ENCODE results near the gene MYO16.

MYO16 gene

DNA sequence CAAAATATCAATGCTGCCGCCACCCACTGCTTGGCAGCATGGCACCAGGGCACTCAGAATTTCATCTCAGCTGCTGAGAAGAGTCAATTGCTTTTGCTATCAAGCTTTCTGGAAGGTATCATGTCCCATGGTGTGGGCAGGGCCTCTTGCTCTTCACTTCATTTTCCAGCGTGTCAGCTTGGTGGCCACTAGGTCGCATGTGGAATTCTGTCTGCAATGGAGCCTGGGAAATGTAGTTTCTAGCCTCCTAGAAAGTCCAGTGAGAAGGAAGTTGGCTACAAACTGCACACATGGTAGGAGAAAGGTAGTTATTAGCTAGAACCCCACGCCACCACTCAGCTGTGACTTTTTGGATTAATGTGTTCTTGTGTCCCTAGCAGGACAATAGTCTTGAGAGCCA lies 105.3 kb downstream of the MYO16 start:
- Histone ChIP-seq H3K36me3 (ENCODE audit: control insufficient read depth, insufficient read depth, low read length) (no peaks in the 10 kb centered on the region), H3K27me3 (ENCODE audit: control insufficient read depth, insufficient read depth, low read length) (no peaks in the 10 kb centered on the region), H3K27ac (ENCODE audit: low read depth, low read length) (no peak overlapping the region), H3K4me3 (ENCODE audit: low read depth, low read length) (no peak overlapping the region), H3K9ac (ENCODE audit: low read depth, low read length) (no peak overlapping the region), H3K9me3 (ENCODE audit: control insufficient read depth, insufficient read depth, low read length) (no peaks in the 10 kb centered on the region), H3K4me1 (ENCODE audit: control insufficient read depth, insufficient read depth, low read length) (no peaks in the 10 kb centered on the region)

DNA sequence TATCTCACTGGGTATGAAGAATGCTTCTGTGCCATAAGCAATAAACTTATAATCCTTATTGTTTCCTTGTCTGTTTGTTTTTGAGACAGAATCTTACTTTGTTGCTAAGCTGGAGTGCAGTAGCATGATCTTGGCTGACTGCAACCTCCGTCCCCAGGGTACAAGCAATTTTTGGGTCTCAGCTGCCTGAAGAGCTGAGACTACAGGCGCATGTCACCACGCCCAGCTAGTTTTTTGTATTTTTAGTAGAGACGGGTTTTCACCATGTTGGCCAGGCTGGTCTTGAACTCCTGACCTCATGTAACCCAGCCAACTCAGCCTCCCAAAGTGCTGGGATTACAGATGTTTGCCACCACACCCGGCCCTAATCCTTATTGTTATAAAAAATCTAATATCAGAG lies 112.5 kb downstream of the MYO16 start:
- Histone ChIP-seq H3K4me1 (ENCODE audit: control insufficient read depth, insufficient read depth, low read length) (peaks cover 11% of the 10 kb centered on the region; the same call in 1 of the 2 replicates), H3K9ac (ENCODE audit: low read depth, low read length) (no peak overlapping the region), H3K4me3 (ENCODE audit: low read depth, low read length) (no peak overlapping the region), H3K27me3 (ENCODE audit: control insufficient read depth, insufficient read depth, low read length) (no peaks in the 10 kb centered on the region), H3K36me3 (ENCODE audit: control insufficient read depth, insufficient read depth, low read length) (no peaks in the 10 kb centered on the region), H3K9me3 (ENCODE audit: control insufficient read depth, insufficient read depth, low read length) (peaks cover 19% of the 10 kb centered on the region), H3K27ac (ENCODE audit: low read depth, low read length) (no peak overlapping the region)

DNA sequence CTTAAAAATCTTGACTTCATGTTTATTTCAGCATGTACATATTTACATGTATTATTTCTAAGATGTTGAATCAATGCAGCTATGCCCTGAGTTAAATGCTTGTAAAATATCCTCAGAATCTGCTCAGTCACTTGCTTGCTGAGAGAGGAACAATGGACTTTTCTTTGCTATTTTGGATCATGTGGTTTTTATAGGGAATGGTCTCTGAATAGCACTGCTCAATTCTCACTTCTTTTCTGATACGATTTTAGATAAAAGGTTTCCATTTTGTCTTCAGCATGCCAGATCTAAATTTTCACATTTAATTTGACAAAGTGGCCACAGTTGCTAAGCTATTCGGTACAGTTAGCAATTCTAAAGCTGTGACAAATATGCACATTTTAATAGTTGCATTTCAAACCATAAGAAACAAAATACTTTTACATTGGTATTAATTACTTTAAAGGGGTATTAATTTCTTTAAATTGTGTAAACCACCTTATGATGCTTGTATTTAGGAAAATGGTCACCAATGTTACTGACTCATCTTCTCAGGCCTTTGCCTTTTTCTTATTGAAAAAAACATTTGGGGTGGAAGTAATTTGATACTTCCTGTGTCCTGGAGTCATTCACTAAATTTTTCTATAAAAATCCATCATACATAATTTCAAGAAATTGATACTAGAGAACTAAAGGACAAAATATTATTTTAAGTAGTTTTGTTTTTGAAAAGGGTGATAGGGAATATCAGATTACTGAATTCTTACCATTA lies 113.5 kb downstream of the MYO16 start:
- H3K9ac ChIP-seq (ENCODE audit: low read depth, low read length) = no peak overlapping the region
- H3K4me1 ChIP-seq (ENCODE audit: control insufficient read depth, insufficient read depth, low read length) = peaks cover 11% of the 10 kb centered on the region; the same call in 1 of the 2 replicates
- H3K27ac ChIP-seq (ENCODE audit: low read depth, low read length) = no peak overlapping the region
- peaks cover 19% of the 10 kb centered on the region for H3K9me3 ChIP-seq (ENCODE audit: control insufficient read depth, insufficient read depth, low read length)
- H3K4me3 ChIP-seq (ENCODE audit: low read depth, low read length) = no peak overlapping the region
- no peaks in the 10 kb centered on the region for H3K36me3 ChIP-seq (ENCODE audit: control insufficient read depth, insufficient read depth, low read length)
- no peaks in the 10 kb centered on the region for H3K27me3 ChIP-seq (ENCODE audit: control insufficient read depth, insufficient read depth, low read length)

DNA sequence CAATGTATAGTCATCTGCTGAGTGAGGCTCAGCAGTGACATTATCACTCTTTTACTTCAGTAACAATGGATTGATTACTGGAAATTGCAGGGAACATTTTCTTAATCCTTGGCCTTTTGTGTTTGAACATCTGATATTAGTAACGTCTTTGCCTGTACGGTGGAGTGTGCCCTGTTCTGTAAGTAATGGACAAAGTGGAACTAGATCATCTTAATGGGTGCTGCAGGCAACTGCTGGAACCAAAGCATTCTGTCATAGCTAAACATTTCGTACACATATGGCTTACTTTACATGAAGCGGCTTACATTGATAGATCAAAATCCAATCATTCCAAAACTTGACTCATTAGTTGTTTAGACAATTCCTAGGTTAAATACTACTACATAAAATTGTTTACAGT lies 114.1 kb downstream of the MYO16 start:
- peaks cover 11% of the 10 kb centered on the region; the same call in 1 of the 2 replicates for H3K4me1 ChIP-seq (ENCODE audit: control insufficient read depth, insufficient read depth, low read length)
- H3K9ac ChIP-seq (ENCODE audit: low read depth, low read length) = no peak overlapping the region
- peaks cover 19% of the 10 kb centered on the region for H3K9me3 ChIP-seq (ENCODE audit: control insufficient read depth, insufficient read depth, low read length)
- H3K27ac ChIP-seq (ENCODE audit: low read depth, low read length) = no peak overlapping the region
- H3K36me3 ChIP-seq (ENCODE audit: control insufficient read depth, insufficient read depth, low read length) = no peaks in the 10 kb centered on the region
- H3K27me3 ChIP-seq (ENCODE audit: control insufficient read depth, insufficient read depth, low read length) = no peaks in the 10 kb centered on the region
- H3K4me3 ChIP-seq (ENCODE audit: low read depth, low read length) = no peak overlapping the region

- no peak overlapping the region for H3K4me3 ChIP-seq (ENCODE audit: low read depth, low read length)
- H3K9me3 ChIP-seq (ENCODE audit: control insufficient read depth, insufficient read depth, low read length) = no peaks in the 10 kb centered on the region
- no peaks in the 10 kb centered on the region for H3K27me3 ChIP-seq (ENCODE audit: control insufficient read depth, insufficient read depth, low read length)
- no peak overlapping the region for H3K27ac ChIP-seq (ENCODE audit: low read depth, low read length)
- peaks cover 7% of the 10 kb centered on the region; the same call in 1 of the 2 replicates for H3K4me1 ChIP-seq (ENCODE audit: control insufficient read depth, insufficient read depth, low read length)
- no peaks in the 10 kb centered on the region for H3K36me3 ChIP-seq (ENCODE audit: control insufficient read depth, insufficient read depth, low read length)
- H3K9ac ChIP-seq (ENCODE audit: low read depth, low read length) = no peak overlapping the region
Measured at GRCh38 chr13:108747843-108748242, 118.4 kb downstream of the MYO16 start.

DNA sequence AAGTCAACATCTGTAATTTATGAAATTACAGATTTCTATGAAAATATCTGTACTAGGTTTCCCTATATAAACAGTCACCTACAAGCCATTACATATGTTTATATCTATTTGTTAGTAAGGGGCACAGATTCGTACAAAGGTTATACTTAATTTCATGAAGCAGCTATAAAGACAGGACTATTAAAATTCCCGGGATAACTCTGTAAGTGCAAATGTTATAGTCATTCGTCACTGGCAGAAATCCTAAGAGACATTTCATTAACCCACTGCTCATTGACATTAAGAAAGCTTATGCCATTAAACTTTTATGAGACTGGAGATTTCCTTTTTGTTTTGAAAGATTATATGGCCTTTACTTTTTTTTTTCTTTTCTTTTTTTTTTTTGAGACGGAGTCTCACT lies 122.9 kb downstream of the MYO16 start:
- no peaks in the 10 kb centered on the region for H3K27me3 ChIP-seq (ENCODE audit: control insufficient read depth, insufficient read depth, low read length)
- H3K27ac ChIP-seq (ENCODE audit: low read depth, low read length) = no peak overlapping the region
- no peaks in the 10 kb centered on the region for H3K9me3 ChIP-seq (ENCODE audit: control insufficient read depth, insufficient read depth, low read length)
- no peak overlapping the region for H3K4me3 ChIP-seq (ENCODE audit: low read depth, low read length)
- H3K9ac ChIP-seq (ENCODE audit: low read depth, low read length) = no peak overlapping the region
- H3K36me3 ChIP-seq (ENCODE audit: control insufficient read depth, insufficient read depth, low read length) = no peaks in the 10 kb centered on the region
- H3K4me1 ChIP-seq (ENCODE audit: control insufficient read depth, insufficient read depth, low read length) = no peaks in the 10 kb centered on the region

DNA sequence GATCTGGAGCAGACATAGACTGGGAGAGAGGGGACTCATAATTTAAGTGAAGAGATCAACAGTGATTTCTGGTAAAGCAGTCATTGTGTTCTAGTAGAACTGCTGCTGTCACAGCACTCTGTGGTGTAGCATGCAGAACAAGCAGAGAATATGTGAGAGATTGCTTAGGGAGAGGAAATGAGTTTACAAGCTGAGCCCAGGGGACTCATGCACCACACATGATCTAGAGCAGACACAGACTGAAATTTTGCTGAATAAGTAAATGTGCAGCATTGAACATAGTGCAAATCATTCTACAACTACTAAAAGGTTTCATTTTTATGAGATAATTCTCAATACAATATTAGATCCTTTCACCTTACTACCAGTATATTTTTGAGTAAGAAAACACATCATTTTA lies 125.7 kb downstream of the MYO16 start:
- Histone ChIP-seq H3K9ac (ENCODE audit: low read depth, low read length) (no peak overlapping the region), H3K27me3 (ENCODE audit: control insufficient read depth, insufficient read depth, low read length) (no peaks in the 10 kb centered on the region), H3K4me1 (ENCODE audit: control insufficient read depth, insufficient read depth, low read length) (no peaks in the 10 kb centered on the region), H3K9me3 (ENCODE audit: control insufficient read depth, insufficient read depth, low read length) (no peaks in the 10 kb centered on the region), H3K36me3 (ENCODE audit: control insufficient read depth, insufficient read depth, low read length) (no peaks in the 10 kb centered on the region), H3K27ac (ENCODE audit: low read depth, low read length) (no peak overlapping the region), H3K4me3 (ENCODE audit: low read depth, low read length) (no peak overlapping the region)

DNA sequence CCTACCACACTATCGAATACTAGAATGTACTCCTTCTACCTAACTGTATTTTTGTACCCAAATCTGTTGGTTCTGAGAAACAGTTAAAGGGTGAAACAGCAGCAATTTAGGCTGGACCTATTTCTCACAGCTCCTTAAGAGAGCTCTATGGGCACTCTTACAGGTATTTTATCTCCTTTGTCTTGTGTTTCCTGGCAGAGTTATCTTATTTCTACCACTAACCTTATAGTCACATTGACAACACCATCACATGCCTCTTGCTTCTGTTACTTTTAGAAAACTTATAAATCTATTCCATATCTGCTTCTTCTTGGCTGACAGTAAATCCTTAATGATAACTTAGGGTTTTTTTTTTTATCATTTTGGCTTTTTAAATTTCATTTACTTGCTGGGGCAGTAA lies 130.7 kb downstream of the MYO16 start:
- no peak overlapping the region for H3K9ac ChIP-seq (ENCODE audit: low read depth, low read length)
- no peaks in the 10 kb centered on the region for H3K9me3 ChIP-seq (ENCODE audit: control insufficient read depth, insufficient read depth, low read length)
- H3K4me3 ChIP-seq (ENCODE audit: low read depth, low read length) = no peak overlapping the region
- no peaks in the 10 kb centered on the region for H3K4me1 ChIP-seq (ENCODE audit: control insufficient read depth, insufficient read depth, low read length)
- no peaks in the 10 kb centered on the region for H3K36me3 ChIP-seq (ENCODE audit: control insufficient read depth, insufficient read depth, low read length)
- H3K27me3 ChIP-seq (ENCODE audit: control insufficient read depth, insufficient read depth, low read length) = no peaks in the 10 kb centered on the region
- H3K27ac ChIP-seq (ENCODE audit: low read depth, low read length) = no peak overlapping the region

- no peak overlapping the region for H3K27ac ChIP-seq (ENCODE audit: low read depth, low read length)
- H3K4me1 ChIP-seq (ENCODE audit: control insufficient read depth, insufficient read depth, low read length) = no peaks in the 10 kb centered on the region
- no peak overlapping the region for H3K9ac ChIP-seq (ENCODE audit: low read depth, low read length)
- no peaks in the 10 kb centered on the region for H3K9me3 ChIP-seq (ENCODE audit: control insufficient read depth, insufficient read depth, low read length)
- no peaks in the 10 kb centered on the region for H3K36me3 ChIP-seq (ENCODE audit: control insufficient read depth, insufficient read depth, low read length)
- no peak overlapping the region for H3K4me3 ChIP-seq (ENCODE audit: low read depth, low read length)
- H3K27me3 ChIP-seq (ENCODE audit: control insufficient read depth, insufficient read depth, low read length) = no peaks in the 10 kb centered on the region
Measured at GRCh38 chr13:108760541-108760940, 131.1 kb downstream of the MYO16 start.

DNA sequence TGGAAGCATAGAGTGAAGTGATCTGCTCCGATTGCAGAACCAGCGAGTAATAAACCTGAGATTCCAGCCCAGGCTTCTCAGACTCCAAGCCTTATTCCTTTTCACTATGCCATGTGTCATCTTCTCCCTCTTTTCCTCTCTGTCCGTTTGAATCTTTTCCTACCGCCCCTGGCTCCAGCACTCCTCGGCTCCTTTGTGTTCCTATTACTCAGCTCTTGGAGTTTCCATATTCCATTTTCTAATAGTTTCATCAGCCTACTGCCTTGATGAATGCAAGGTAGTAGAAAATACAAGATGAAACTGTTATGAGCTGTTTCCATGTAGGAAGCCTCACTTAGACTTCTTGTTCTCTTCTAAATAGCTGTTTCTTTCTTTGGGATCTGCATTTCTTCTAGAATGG lies 138.6 kb downstream of the MYO16 start:
- no peaks in the 10 kb centered on the region for H3K36me3 ChIP-seq (ENCODE audit: control insufficient read depth, insufficient read depth, low read length)
- no peak overlapping the region for H3K9ac ChIP-seq (ENCODE audit: low read depth, low read length)
- H3K27me3 ChIP-seq (ENCODE audit: control insufficient read depth, insufficient read depth, low read length) = no peaks in the 10 kb centered on the region
- H3K27ac ChIP-seq (ENCODE audit: low read depth, low read length) = no peak overlapping the region
- H3K4me1 ChIP-seq (ENCODE audit: control insufficient read depth, insufficient read depth, low read length) = no peaks in the 10 kb centered on the region
- H3K4me3 ChIP-seq (ENCODE audit: low read depth, low read length) = no peak overlapping the region
- no peaks in the 10 kb centered on the region for H3K9me3 ChIP-seq (ENCODE audit: control insufficient read depth, insufficient read depth, low read length)

- no peak overlapping the region for H3K4me3 ChIP-seq (ENCODE audit: low read depth, low read length)
- no peaks in the 10 kb centered on the region for H3K36me3 ChIP-seq (ENCODE audit: control insufficient read depth, insufficient read depth, low read length)
- no peak overlapping the region for H3K9ac ChIP-seq (ENCODE audit: low read depth, low read length)
- no peaks in the 10 kb centered on the region for H3K27me3 ChIP-seq (ENCODE audit: control insufficient read depth, insufficient read depth, low read length)
- H3K9me3 ChIP-seq (ENCODE audit: control insufficient read depth, insufficient read depth, low read length) = no peaks in the 10 kb centered on the region
- no peaks in the 10 kb centered on the region for H3K4me1 ChIP-seq (ENCODE audit: control insufficient read depth, insufficient read depth, low read length)
- no peak overlapping the region for H3K27ac ChIP-seq (ENCODE audit: low read depth, low read length)
Measured at GRCh38 chr13:108769213-108770070, 140.0 kb downstream of the MYO16 start.
